Ishikawa (cell line): ENCODE measurements around the gene ARHGEF11.

Source experiments
- CREB1 ChIP-seq: IDR thresholded peaks from 2 replicates; pipeline ENCODE4 v1.6.1; 2012; ENCODE audit warnings: low read depth
- EGR1 ChIP-seq: IDR thresholded peaks from 2 replicates; pipeline ENCODE4 v1.6.1; 2012
- USF1 ChIP-seq: IDR thresholded peaks from 2 replicates; pipeline ENCODE4 v1.6.1; 2012
- YY1 ChIP-seq: IDR thresholded peaks from 2 replicates; pipeline ENCODE4 v1.6.1; 2012; ENCODE audit warnings: low read depth

- no peak for TF ChIP-seq YY1
- no peak for TF ChIP-seq USF1
- no peak for TF ChIP-seq EGR1
- TF ChIP-seq CREB1 = no peak
These were observed 38.9 kb downstream of the ARHGEF11 start for GRCh38 chr1:157006676-157007075.
